Measurements from ENCODE around the gene SHISA5. TPM values are rescaled to one million over a fixed set of nuclear protein-coding genes. Genes with fewer than 3 reads are reported as not detected.

SHISA5 gene
- total RNA-seq, 1 donor from 2014 or later, result 95.7 TPM

DNA sequence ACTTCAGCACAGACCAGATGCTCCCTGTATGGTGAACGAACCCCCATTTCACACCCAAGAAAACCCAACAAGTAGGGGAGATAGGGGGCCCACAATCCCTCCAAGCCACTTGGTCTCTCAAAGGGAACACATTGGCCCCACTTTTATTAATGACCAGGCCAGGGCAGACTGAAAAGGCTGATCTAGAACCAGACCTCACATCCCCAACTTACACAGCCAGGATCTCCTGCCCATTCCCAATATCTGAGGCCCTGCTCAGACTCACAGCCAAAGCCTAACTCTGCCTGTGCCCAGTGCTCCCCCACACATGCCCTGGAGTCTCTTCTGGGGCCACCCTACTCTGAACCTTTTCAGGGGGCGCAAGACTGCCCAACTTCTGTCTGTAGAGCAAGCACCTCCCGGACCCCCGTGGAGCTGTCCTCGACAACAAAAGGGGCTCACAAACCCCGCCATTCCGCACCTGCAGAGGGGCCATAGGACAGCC is 75.8 kb downstream of the SHISA5 start:
- Mint-ChIP-seq H3K9me3 (no peaks in the 10 kb centered on the region), H3K36me3 (ENCODE audit: low read depth) (peaks cover 8% of the 10 kb centered on the region), H3K27me3 (peaks cover 9% of the 10 kb centered on the region), H3K27ac (no peak overlapping the region), H3K4me1 (peaks cover 5% of the 10 kb centered on the region), H3K4me3 (peak overlapping the region; percentile 51)
- DNase-seq (no peak), ATAC-seq (ENCODE audit: low read depth) (no peak)
- POLR2A ChIA-PET, result interaction anchor here (0.6 kb wide), 1 partner anchor 27 kb away, joined by 3 read pairs; no protein-coding TSS in a partner anchor
- intact Hi-C loops (cut with micrococcal nuclease), result no loop called here
- TF ChIP-seq, protein P1, sequence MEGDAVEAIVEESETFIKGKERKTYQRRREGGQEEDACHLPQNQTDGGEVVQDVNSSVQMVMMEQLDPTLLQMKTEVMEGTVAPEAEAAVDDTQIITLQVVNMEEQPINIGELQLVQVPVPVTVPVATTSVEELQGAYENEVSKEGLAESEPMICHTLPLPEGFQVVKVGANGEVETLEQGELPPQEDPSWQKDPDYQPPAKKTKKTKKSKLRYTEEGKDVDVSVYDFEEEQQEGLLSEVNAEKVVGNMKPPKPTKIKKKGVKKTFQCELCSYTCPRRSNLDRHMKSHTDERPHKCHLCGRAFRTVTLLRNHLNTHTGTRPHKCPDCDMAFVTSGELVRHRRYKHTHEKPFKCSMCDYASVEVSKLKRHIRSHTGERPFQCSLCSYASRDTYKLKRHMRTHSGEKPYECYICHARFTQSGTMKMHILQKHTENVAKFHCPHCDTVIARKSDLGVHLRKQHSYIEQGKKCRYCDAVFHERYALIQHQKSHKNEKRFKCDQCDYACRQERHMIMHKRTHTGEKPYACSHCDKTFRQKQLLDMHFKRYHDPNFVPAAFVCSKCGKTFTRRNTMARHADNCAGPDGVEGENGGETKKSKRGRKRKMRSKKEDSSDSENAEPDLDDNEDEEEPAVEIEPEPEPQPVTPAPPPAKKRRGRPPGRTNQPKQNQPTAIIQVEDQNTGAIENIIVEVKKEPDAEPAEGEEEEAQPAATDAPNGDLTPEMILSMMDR (IDR thresholded peaks at IDR 0.05), result no peak
- CTCF ChIA-PET, result no interaction called here

DNA sequence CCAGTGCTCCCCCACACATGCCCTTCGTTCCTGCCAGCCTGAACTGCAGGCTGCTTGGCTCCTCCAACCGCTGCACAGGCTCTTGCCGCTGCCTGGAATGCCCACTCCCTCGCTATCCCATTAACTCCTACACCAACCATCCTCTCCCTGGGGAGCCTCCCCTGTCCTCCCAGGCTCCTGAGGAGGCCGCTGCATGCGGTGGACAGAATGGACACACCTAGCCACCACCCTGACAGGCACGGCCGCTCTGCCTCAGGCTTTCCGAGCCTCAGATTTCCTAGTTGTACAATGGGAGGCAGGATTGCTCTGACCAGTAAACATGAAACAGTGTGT is 76.4 kb downstream of the SHISA5 start:
- peak overlapping the region; percentile 51 for H3K4me3 Mint-ChIP-seq
- H3K27me3 Mint-ChIP-seq, result peaks cover 9% of the 10 kb centered on the region
- ChIA-PET POLR2A (no interaction called here), CTCF (no interaction called here)
- H3K4me1 Mint-ChIP-seq, result peaks cover 5% of the 10 kb centered on the region
- no peak for DNase-seq
- TF ChIP-seq, protein P1 (IDR thresholded peaks at IDR 0.05), result no peak
- H3K27ac Mint-ChIP-seq, result no peak overlapping the region
- intact Hi-C loops (cut with micrococcal nuclease), result no loop called here
- H3K9me3 Mint-ChIP-seq, result no peaks in the 10 kb centered on the region
- no peak for ATAC-seq (ENCODE audit: low read depth)
- peaks cover 6% of the 10 kb centered on the region for H3K36me3 Mint-ChIP-seq (ENCODE audit: low read depth)

DNA sequence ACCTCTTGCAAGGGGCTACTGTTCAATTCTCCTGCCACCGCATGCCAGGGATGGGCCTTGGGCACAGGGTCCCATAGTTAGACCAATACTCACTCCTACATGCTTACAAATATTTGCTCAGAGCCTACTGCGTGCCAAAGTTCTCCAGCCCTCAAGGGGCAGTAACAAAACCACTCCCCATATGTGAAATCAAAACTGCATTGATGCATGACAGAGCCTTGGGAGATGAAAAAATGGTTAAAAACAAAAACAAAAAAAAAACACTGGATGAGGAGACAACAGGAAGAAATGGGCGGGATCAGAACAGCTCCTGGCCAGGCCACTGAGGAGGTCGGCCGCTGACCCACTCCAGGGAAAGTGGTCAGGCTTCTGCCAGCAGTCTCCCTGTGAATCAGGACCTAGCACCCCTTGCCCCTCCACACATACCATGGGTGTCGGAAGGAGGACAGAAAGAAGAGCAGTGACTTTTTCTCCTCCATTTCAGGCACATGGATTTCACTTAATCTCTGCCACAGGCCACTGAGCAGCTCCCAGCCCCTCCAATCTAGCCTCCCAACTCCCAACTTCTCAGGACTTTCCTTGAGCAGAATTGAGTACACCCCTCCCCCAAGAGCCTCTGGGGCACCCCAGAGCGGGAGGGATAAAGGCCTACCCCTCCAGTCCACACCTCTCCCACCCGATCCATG is 76.9 kb downstream of the SHISA5 start:
- POLR2A ChIA-PET, result no interaction called here
- H3K27me3 Mint-ChIP-seq, result peaks cover 9% of the 10 kb centered on the region
- intact Hi-C loops (cut with micrococcal nuclease), result no loop called here
- ATAC-seq (ENCODE audit: low read depth), result no peak
- H3K36me3 Mint-ChIP-seq (ENCODE audit: low read depth), result peaks cover 6% of the 10 kb centered on the region
- no peak for DNase-seq
- TF ChIP-seq, protein P1 (IDR thresholded peaks at IDR 0.05), result no peak
- no peak overlapping the region for H3K4me3 Mint-ChIP-seq
- no peaks in the 10 kb centered on the region for H3K9me3 Mint-ChIP-seq
- no peak overlapping the region for H3K27ac Mint-ChIP-seq
- peaks cover 5% of the 10 kb centered on the region for H3K4me1 Mint-ChIP-seq
- CTCF ChIA-PET, result interaction anchor here (0.8 kb wide), 1 partner anchor 80 kb away, joined by 3 read pairs; no protein-coding TSS in a partner anchor

DNA sequence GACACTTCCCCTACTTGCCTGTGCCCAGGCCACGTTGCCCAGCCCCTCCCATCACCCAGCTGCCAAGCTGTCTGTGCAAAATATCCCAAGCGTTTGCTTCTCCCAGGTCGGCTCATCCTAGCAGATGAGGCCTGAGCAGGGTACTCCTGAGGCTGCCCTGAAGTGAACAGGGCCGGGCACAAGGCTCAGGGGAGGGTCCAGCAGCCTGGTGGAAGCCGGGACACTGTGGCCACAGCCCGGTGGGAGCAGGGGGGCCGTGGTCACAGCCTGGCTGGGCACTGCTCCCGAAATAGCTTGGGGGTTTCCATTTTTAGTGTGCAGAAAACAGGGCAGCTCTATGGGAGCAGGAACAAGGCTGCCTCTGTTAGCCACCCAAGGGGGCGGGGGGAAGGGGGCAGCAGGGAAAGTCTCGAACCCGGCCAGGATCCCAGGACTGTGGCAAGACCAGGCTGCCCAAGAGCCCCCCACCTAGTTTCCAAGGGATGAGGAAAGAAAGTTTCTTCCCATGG is 77.5 kb downstream of the SHISA5 start:
- Mint-ChIP-seq H3K4me1 (peaks cover 5% of the 10 kb centered on the region), H3K36me3 (ENCODE audit: low read depth) (peaks cover under 1% of the 10 kb centered on the region), H3K9me3 (no peaks in the 10 kb centered on the region), H3K27me3 (peaks cover 9% of the 10 kb centered on the region), H3K27ac (no peak overlapping the region), H3K4me3 (no peak overlapping the region)
- TF ChIP-seq, protein P1 (IDR thresholded peaks at IDR 0.05), result no peak
- CTCF ChIA-PET, result interaction anchor here (0.8 kb wide), 1 partner anchor 81 kb away, joined by 3 read pairs; no protein-coding TSS in a partner anchor
- DNase-seq (no peak), ATAC-seq (ENCODE audit: low read depth) (no peak)
- intact Hi-C loops (cut with micrococcal nuclease), result no loop called here
- POLR2A ChIA-PET, result no interaction called here

DNA sequence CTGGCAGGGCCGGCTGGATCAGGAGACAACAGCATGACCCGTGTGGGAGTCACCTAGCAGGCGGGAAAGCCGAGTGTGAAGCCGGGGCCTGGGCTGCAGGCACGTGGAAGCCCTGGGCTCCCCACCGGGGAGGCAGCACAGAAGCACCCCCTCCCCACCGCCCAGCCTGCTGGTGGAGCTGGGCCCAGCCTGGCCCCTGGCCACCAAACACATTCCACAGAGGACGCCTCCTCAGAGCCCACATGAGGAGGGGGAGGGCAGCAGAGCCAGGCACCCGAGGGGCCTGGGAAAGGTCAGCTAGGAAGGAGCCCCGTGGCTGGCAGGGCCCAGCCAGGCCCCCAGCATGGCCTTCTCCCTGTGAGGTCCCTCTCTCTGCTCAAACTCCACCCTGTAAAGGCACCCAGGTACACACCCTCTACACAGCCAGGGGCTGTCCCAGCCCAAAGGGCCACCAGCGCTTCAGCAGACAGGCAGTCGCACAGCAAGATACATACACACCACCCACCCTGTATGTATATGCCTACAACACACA is 78.6 kb downstream of the SHISA5 start:
- Mint-ChIP-seq H3K27me3 (peaks cover 9% of the 10 kb centered on the region), H3K9me3 (no peaks in the 10 kb centered on the region), H3K4me3 (no peak overlapping the region), H3K27ac (no peak overlapping the region), H3K4me1 (peaks cover 4% of the 10 kb centered on the region), H3K36me3 (ENCODE audit: low read depth) (no peaks in the 10 kb centered on the region)
- no peak for DNase-seq
- ChIA-PET POLR2A (no interaction called here), CTCF (no interaction called here)
- TF ChIP-seq, protein P1 (IDR thresholded peaks at IDR 0.05), result no peak
- intact Hi-C loops (cut with micrococcal nuclease), result no loop called here
- ATAC-seq (ENCODE audit: low read depth), result no peak

Measured in activated B cell treated with CpG ODN at 0.5 μM for 24 hours (primary cell).